Duodenal mucosa (tissue), 2 donors: ENCODE data around the gene MAEA.

Experiments used
- H3K27ac ChIP-seq: one replicate; pipeline ENCODE4 v1.7.0; 2013; ENCODE audit warnings: low read depth, low read length
- H3K27me3 ChIP-seq, 2 donors: one replicate each; pipeline ENCODE4 v1.7.0; 2013; ENCODE audit warnings: low read length in 2 of 2, control low read depth in 1 of 2; ENCODE audit not compliant: insufficient read depth in 2 of 2, control insufficient read depth in 1 of 2
- H3K36me3 ChIP-seq, 2 donors: one replicate each; pipeline ENCODE4 v1.7.0; 2013; ENCODE audit warnings: low read length in 2 of 2, control low read depth in 1 of 2; ENCODE audit not compliant: insufficient read depth in 2 of 2, control insufficient read depth in 1 of 2
- H3K4me1 ChIP-seq, 2 donors: one replicate each; pipeline ENCODE4 v1.7.0; 2013; ENCODE audit warnings: low read length in 2 of 2, control low read depth in 1 of 2; ENCODE audit not compliant: insufficient read depth in 2 of 2, control insufficient read depth in 1 of 2
- H3K4me3 ChIP-seq, 2 donors: one replicate each; pipeline ENCODE4 v1.7.0; 2013; ENCODE audit warnings: low read length in 2 of 2, low read depth in 1 of 2
- H3K9ac ChIP-seq, 2 donors: one replicate each; pipeline ENCODE4 v1.7.0; 2013; ENCODE audit warnings: low read length in 2 of 2, low read depth in 1 of 2
- H3K9me3 ChIP-seq, 2 donors: one replicate each; pipeline ENCODE4 v1.7.0; 2013; ENCODE audit warnings: low read length in 2 of 2, control low read depth in 1 of 2; ENCODE audit not compliant: control insufficient read depth in 1 of 2

MAEA gene

GRCh38 chr4:1374706-1375045 is 85.0 kb downstream of the MAEA start:
- Histone ChIP-seq H3K9me3 (no peaks in the 10 kb centered on the region), H3K27ac (no peak overlapping the region), H3K9ac (no peak overlapping the region), H3K36me3 (peaks cover 0 to 54% of the 10 kb centered on the region in 2 donors), H3K4me1 (no peaks in the 10 kb centered on the region), H3K4me3 (no peak overlapping the region), H3K27me3 (no peaks in the 10 kb centered on the region)

GRCh38 chr4:1375051-1375721 is 85.5 kb downstream of the MAEA start:
- Histone ChIP-seq H3K36me3 (peaks cover 0 to 49% of the 10 kb centered on the region in 2 donors), H3K9ac (no peak overlapping the region), H3K27me3 (no peaks in the 10 kb centered on the region), H3K9me3 (no peaks in the 10 kb centered on the region), H3K4me1 (no peaks in the 10 kb centered on the region), H3K27ac (no peak overlapping the region), H3K4me3 (no peak overlapping the region)

- no peak overlapping the region for H3K4me3 ChIP-seq
- no peaks in the 10 kb centered on the region for H3K9me3 ChIP-seq
- H3K4me1 ChIP-seq = no peaks in the 10 kb centered on the region
- H3K36me3 ChIP-seq = peaks cover 0 to 44% of the 10 kb centered on the region in 2 donors
- H3K27me3 ChIP-seq = no peaks in the 10 kb centered on the region
- H3K27ac ChIP-seq = no peak overlapping the region
- H3K9ac ChIP-seq = no peak overlapping the region
Measured at GRCh38 chr4:1375761-1376322, 86.2 kb downstream of the MAEA start.

- H3K9me3 ChIP-seq = no peaks in the 10 kb centered on the region
- no peaks in the 10 kb centered on the region for H3K27me3 ChIP-seq
- H3K36me3 ChIP-seq = peaks cover 0 to 42% of the 10 kb centered on the region in 2 donors
- H3K27ac ChIP-seq = no peak overlapping the region
- H3K4me1 ChIP-seq = no peaks in the 10 kb centered on the region
- no peak overlapping the region for H3K9ac ChIP-seq
- H3K4me3 ChIP-seq = no peak overlapping the region
Measured at GRCh38 chr4:1376391-1376840, 86.7 kb downstream of the MAEA start.

- Histone ChIP-seq H3K9ac (no peak overlapping the region), H3K27ac (no peak overlapping the region), H3K36me3 (peaks cover 0 to 37% of the 10 kb centered on the region in 2 donors), H3K4me1 (no peaks in the 10 kb centered on the region), H3K4me3 (no peak overlapping the region), H3K27me3 (no peaks in the 10 kb centered on the region), H3K9me3 (no peaks in the 10 kb centered on the region)
Measured at GRCh38 chr4:1376841-1377605, 87.3 kb downstream of the MAEA start.

GRCh38 chr4:1377606-1378261 is 88.0 kb downstream of the MAEA start:
- Histone ChIP-seq H3K4me3 (no peak overlapping the region), H3K27me3 (no peaks in the 10 kb centered on the region), H3K9me3 (no peaks in the 10 kb centered on the region), H3K4me1 (no peaks in the 10 kb centered on the region), H3K36me3 (peaks cover 0 to 33% of the 10 kb centered on the region in 2 donors), H3K27ac (no peak overlapping the region), H3K9ac (no peak overlapping the region)

- no peak overlapping the region for H3K4me3 ChIP-seq
- H3K9ac ChIP-seq = no peak overlapping the region
- no peaks in the 10 kb centered on the region for H3K4me1 ChIP-seq
- H3K27ac ChIP-seq = no peak overlapping the region
- H3K9me3 ChIP-seq = no peaks in the 10 kb centered on the region
- no peaks in the 10 kb centered on the region for H3K27me3 ChIP-seq
- peaks cover 0 to 33% of the 10 kb centered on the region in 2 donors for H3K36me3 ChIP-seq
Measured at GRCh38 chr4:1378559-1379231, 89.0 kb downstream of the MAEA start.

- Histone ChIP-seq H3K36me3 (peaks cover 0 to 34% of the 10 kb centered on the region in 2 donors), H3K9me3 (no peaks in the 10 kb centered on the region), H3K9ac (no peak overlapping the region), H3K27ac (no peak overlapping the region), H3K4me1 (no peaks in the 10 kb centered on the region), H3K4me3 (no peak overlapping the region), H3K27me3 (no peaks in the 10 kb centered on the region)
Measured at GRCh38 chr4:1379351-1379781, 89.7 kb downstream of the MAEA start.

- Histone ChIP-seq H3K4me1 (no peaks in the 10 kb centered on the region), H3K27me3 (no peaks in the 10 kb centered on the region), H3K9me3 (no peaks in the 10 kb centered on the region), H3K36me3 (peaks cover 0 to 32% of the 10 kb centered on the region in 2 donors), H3K4me3 (no peak overlapping the region), H3K9ac (no peak overlapping the region), H3K27ac (no peak overlapping the region)
Measured at GRCh38 chr4:1379801-1380331, 90.2 kb downstream of the MAEA start.
